ENCODE measurements around the gene CLDN18. TPM values are rescaled to one million over a fixed set of nuclear protein-coding genes. Genes with fewer than 3 reads are reported as not detected.

CLDN18 gene
- total and polyA plus RNA-seq, 10 of the 15 experiments (the other 5 are each of a cell fraction or from before 2014, with no cell fraction given) = 0.05 to 0.28 (median 0.18) TPM; not detected in 1

DNA sequence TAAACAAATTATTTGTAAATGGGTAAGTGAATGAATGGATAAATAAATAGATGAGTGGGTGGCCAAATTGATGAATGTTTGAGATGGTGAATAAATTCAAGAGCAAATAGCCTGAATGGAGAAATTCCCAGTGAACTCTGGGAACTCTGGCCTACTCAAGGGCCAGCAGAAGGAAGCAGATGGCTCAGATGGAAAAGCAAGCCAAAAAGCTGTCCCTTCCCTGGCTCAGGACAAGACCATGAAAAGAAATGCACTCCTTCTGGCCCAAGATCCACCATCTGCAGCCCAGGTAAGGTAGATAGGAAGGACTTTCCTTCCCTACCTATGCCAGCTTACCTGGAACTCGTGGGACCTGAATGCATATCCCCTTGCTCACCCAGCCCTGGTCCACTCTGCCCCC lies 37.6 kb upstream of the CLDN18 start:
- intact Hi-C loops (cut with micrococcal nuclease; ENCODE audit: unreplicated experiment) (no loop called here), in situ Hi-C loops (cut with MboI) (no loop called here)
- RAD21 ChIA-PET (ENCODE audit: unreplicated experiment) = no interaction called here
- ATAC-seq (no peak), DNase-seq (ENCODE audit: low read depth, low spot score) (no peak), FAIRE-seq (no peak)
- Histone ChIP-seq H2AFZ (ENCODE audit: control insufficient read depth, low read depth, low read length) (no peak overlapping the region), H3K9me3 (replicated peaks; ENCODE audit: control insufficient read depth, insufficient read depth, low read length) (no peaks in the 10 kb centered on the region; the same call in 2 of the 3 replicates), H3K36me3 (ENCODE audit: control insufficient read depth in 2 of 2, insufficient read depth in 2 of 2, low read length in 1 of 2) (no peaks in the 10 kb centered on the region), H3K4me1 (ENCODE audit: control insufficient read depth, insufficient read depth, low read length) (no peaks in the 10 kb centered on the region), H4K20me1 (ENCODE audit: control insufficient read depth, insufficient read depth) (no peaks in the 10 kb centered on the region), H3K27me3 (replicated peaks in 1 of 2; ENCODE audit: control insufficient read depth in 2 of 2, insufficient read depth in 2 of 2, low read length in 1 of 2) (no peaks in the 10 kb centered on the region), H3K9ac (ENCODE audit: control insufficient read depth, insufficient read depth, low read length) (no peak overlapping the region), H3K27ac (ENCODE audit: control insufficient read depth, insufficient read depth) (no peak overlapping the region), H3K79me2 (ENCODE audit: control insufficient read depth, insufficient read depth, low read length) (no peaks in the 10 kb centered on the region), H3K4me3 (no peak overlapping the region), H3K4me2 (ENCODE audit: control insufficient read depth, insufficient read depth) (no peak overlapping the region)
- no TSS peak for BruUV-seq (replicated peaks)
- SMC1A ChIA-PET (ENCODE audit: uncharacterized antibody, unreplicated experiment) = interaction anchor here (1.6 to 2.5 kb wide), 3 partner anchors 16 to 867 kb away, joined by 5 to 11 read pairs (median 8); no protein-coding TSS in a partner anchor
- 38% methylated on average over 1 of the region's 1 CpG for WGBS (ENCODE audit: insufficient coverage, insufficient replicate concordance, low lambda C conversion rate, missing lambda C conversion rate)
- POLR2A ChIA-PET = interaction anchor here (0.5 kb wide), 1 partner anchor 72 kb away, joined by 3 read pairs; no protein-coding TSS in a partner anchor
- CTCF ChIA-PET = interaction anchor here (0.8 to 4.9 kb wide), 8 partner anchors 15 to 866 kb away, joined by 3 to 35 read pairs (median 12); no protein-coding TSS in a partner anchor
- TF ChIP-seq ATF3 (IDR thresholded peaks at IDR 0.05; ENCODE audit: borderline replicate concordance, extremely low read depth, low read depth, low read length) (no peak), RAD51 (IDR thresholded peaks at IDR 0.05) (no peak), SPI1 (IDR thresholded peaks at IDR 0.05; ENCODE audit: borderline replicate concordance, insufficient read depth, low read depth, low read length) (no peak), SREBF2 (IDR thresholded peaks at IDR 0.05; ENCODE audit: low read length) (no peak), BHLHE40 (IDR thresholded peaks at IDR 0.05; ENCODE audit: borderline replicate concordance in 1 of 2, low read depth in 2 of 2, low read length in 1 of 2) (no peak), TCF7 (IDR thresholded peaks at IDR 0.05; ENCODE audit: borderline replicate concordance) (no peak), CHD4 (IDR thresholded peaks at IDR 0.05) (no peak), PML (IDR thresholded peaks at IDR 0.05; ENCODE audit: low read length) (no peak)
- TF ChIP-seq, protein P1, sequence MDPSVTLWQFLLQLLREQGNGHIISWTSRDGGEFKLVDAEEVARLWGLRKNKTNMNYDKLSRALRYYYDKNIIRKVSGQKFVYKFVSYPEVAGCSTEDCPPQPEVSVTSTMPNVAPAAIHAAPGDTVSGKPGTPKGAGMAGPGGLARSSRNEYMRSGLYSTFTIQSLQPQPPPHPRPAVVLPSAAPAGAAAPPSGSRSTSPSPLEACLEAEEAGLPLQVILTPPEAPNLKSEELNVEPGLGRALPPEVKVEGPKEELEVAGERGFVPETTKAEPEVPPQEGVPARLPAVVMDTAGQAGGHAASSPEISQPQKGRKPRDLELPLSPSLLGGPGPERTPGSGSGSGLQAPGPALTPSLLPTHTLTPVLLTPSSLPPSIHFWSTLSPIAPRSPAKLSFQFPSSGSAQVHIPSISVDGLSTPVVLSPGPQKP (IDR thresholded peaks at IDR 0.05; ENCODE audit: low read depth, low read length) = no peak

Measured in GM12878 (cell line).